HG03575 (cell line): ENCODE results near the gene AKAP9.
"Not testable (repeated sequence)": the region's sequence is repeated elsewhere in the genome, so short reads cannot be mapped to it uniquely, and the experiment has no call there.

Source experiments
- ATAC-seq: cut with Tn5 transposase; IDR thresholded peaks from one replicate; pipeline ENCODE4 v1.9.1; 2021; ENCODE audit not compliant: unreplicated experiment, insufficient number of reproducible peaks, low FRiP score; ENCODE audit errors: extremely low read depth

The AKAP9 gene

GRCh38 chr7:92108821-92109220, 168.2 kb downstream of the AKAP9 start:
- no peak for ATAC-seq

GRCh38 chr7:92110857-92111256, 170.2 kb downstream of the AKAP9 start:
- ATAC-seq, result no peak

DNA sequence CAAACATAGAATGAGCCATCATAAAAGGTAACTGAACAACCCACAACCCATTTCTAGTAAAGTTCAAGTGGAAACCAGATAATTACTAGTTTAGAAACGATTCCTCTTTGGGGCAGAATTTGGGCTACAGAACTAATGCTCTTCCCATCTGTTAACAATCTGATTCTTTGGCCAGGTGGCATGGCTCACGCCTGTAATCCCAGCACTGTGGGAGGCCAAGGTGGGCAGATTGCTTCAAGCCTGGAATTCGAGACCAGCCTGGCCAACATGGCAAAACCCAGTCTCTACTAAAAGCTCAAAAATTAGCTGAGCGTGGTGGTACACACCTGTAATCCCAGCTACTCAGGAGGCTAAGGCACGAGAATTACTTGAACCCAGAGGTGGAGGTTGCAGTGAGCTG, 175.2 kb downstream of the AKAP9 start:
- ATAC-seq, result no peak

DNA sequence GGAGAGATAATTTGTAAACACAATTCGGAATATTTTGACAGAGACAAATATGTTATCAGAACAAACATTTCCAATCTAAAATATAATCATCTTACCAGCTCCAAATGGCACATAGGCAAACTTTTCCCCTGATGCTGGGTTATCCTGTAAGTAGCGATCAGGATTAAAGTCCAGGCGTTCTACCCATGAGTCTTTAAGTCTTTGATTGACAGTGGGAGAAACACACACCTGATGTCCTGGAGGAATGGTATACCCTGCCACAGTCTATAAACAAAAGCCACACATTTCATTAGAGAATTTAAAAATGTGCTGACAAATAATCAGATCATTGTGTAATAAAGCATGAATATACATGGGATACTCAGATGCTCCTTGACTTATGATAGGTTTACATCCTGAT, 176.3 kb downstream of the AKAP9 start:
- no peak for ATAC-seq

DNA sequence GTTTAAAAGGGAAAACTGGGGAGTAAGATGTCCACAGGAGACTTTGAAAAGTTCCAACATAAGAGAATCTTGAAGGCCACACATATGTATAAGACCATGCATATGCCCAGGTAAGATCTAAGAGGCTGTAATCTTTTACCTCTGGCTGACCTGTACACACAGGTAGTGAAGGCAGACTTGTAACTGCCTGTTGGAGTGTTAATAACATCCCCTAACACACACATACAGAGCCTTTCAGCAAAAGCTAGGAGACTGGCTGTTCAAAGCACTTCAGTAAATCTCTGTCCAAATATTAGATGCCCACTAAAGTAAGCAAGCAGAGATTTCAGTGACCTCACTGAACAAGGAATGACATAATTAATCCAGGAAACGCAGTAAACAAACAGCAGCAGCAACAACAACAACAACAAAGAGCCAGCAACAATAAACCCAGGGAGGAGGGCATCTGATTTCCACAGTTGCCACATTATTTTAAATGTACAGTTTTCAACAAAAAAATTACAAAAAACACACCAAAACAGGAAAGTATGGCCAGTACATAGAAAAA, 178.6 kb downstream of the AKAP9 start:
- no peak for ATAC-seq

- ATAC-seq, result no peak
Observed at GRCh38 chr7:92121681-92122080, 181.0 kb downstream of the AKAP9 start.

GRCh38 chr7:92131093-92131492, 190.4 kb downstream of the AKAP9 start:
- no peak for ATAC-seq

DNA sequence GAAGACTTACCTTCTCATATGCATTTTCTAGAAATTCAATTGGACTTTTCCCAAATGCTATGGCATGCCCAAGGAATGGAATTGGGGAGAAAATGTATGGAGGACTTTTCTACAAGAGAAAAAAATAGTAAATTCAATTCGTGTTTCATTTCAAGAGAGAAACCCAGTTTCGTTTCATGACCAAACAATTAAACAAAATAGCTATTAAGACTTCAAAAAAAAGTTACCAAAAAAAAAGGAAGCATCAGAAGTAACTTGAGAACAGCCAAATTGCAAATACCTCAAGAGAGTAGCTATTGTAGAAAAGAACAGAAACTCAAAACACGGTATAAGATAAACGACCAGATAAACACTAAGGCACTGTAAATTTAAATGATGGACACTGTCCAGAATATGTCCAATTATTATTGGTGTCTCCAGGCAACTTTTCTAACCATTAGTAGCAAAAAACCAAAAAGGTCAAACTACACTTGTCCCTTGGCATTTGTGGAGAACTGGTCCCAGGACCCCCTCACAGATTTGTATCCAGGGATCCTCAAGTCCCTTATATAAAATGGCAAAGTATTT, 191.2 kb downstream of the AKAP9 start:
- no peak for ATAC-seq

DNA sequence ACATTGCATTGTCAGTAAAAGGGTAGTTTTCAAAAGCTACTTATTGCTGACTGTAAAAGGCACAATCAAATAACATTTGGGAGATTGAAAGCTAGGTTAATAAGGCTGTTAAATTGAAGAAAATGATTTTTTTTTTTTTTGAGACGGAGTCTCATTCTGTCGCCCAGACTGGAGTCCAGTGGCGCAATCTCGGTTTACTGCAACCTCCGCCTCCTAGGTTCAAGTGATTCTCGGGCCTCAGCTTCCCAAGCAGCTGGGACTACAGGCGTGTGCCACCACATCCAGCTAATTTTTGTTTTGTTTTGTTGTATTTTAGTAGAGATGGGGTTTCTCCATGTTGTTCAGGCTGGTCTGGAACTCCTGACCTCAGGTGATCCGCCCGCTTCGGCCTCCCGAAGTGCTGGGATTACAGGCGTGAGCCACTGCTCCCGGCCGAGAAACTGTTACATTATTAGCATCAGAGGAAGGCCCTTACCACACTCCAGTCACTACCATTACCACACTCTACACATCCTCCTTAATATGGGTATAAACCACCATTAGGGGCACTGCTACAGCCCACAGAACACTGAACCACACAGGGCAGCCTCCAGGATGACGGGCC, 192.6 kb downstream of the AKAP9 start:
- peak; percentile 14 for ATAC-seq

GRCh38 chr7:92133737-92134270, 193.1 kb downstream of the AKAP9 start:
- peak; percentile 3 for ATAC-seq

DNA sequence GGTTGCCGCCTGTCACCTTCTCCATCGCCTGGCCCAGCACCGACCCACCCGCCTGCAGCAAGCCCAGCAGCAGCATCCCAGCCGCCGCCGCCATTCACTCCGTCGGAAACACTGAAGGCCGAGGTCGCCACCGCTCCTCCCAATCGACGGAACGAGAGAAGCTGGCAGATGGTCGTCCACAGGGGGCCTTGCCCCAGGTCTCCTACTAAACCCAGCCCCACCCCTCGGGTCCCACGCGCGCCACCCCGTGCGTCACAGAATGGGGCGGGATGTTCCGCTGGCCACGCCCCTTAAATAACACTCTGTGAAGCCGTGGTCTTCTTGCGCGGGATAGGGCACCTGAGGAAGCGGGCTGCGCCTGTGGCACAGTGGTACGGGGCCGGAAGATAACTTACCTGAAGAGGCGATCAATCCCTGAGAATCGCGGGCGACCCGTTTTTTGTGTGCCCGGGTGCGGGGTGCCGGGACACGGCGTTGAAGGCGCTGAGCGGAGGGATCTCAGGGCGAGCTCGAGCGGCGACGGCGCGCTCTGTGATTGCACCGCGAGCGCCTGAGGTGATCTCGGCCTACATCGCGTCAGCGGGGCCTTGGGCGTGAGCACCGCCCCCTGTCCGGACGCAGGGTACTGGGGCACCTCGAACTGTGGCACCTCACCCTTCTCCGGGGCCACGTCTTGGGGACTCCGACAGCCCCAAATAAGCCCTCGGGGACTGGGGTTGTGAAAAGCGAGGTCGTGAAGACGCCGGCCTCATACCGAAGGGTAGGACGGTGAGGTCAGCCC, 193.8 kb downstream of the AKAP9 start, which contains the start of gene CYP51A1:
Gene CYP51A1 (minus strand): TSS at position 207 of the 781 bp plus-strand sequence. CDS start 113 bp downstream, at position 94.
- peak; percentile 61 for ATAC-seq

DNA sequence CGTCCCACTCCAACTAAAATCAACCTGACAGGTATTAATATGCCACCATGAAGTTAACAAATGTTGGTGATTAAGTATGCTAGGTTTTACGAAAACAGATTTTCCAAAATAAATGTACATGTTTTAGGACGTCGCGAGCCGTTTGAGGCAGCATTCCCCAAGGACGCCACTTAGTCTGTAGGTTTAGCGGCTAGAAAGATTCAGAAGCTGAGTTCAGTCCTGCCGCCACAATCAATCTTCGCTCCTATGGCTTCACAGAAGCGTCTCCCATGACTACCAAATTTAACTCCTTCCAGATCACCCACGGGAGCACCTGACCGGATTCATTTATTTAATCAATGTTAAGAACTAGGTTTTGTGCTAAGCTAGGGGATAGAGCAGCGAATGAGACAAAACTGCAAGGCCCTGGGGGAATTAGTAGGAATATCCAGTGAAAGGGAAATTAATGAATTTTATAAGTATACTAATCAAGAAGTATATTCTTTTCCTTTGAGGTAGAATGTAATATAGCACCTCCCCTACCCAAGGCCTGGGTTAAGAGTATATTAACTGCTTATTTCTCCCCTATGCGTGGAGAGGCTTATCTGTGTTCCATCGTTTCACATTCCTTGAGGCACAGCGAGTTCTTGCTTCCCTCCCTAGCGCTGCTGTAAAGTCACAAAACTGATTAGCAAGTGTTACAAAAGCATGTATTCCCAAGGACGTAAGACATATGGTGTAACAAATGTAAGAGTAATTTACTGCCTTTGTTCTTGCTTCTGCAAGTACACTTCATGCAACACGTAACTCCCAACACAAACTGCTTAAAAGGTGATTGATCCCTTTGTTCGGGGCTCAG, 194.6 kb downstream of the AKAP9 start:
- ATAC-seq, result no peak

- no peak for ATAC-seq
Observed at GRCh38 chr7:92137557-92137956, 196.9 kb downstream of the AKAP9 start.

DNA sequence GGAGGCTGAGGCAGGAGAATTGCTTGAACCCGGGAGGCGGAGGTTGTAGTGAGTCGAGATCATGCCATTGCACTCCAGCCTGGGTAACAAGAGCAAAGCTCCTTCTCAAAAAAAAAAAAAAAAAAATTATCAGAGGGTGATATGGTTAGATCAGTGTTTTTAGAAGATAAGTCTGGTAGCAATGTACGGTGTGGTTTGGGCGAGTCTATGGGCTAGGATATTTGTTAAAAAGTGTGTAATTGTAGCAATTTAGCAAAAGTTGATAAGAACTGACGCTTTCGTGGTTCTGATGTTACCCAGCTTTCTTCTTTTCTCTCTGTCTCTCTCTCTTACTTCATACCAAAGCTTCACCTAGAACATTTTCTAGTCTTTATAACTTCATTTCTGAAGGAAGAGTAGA, 200.5 kb downstream of the AKAP9 start:
- ATAC-seq, result no peak

- not testable (repeated sequence) for ATAC-seq
Observed at GRCh38 chr7:92142791-92143190, 202.1 kb downstream of the AKAP9 start.

DNA sequence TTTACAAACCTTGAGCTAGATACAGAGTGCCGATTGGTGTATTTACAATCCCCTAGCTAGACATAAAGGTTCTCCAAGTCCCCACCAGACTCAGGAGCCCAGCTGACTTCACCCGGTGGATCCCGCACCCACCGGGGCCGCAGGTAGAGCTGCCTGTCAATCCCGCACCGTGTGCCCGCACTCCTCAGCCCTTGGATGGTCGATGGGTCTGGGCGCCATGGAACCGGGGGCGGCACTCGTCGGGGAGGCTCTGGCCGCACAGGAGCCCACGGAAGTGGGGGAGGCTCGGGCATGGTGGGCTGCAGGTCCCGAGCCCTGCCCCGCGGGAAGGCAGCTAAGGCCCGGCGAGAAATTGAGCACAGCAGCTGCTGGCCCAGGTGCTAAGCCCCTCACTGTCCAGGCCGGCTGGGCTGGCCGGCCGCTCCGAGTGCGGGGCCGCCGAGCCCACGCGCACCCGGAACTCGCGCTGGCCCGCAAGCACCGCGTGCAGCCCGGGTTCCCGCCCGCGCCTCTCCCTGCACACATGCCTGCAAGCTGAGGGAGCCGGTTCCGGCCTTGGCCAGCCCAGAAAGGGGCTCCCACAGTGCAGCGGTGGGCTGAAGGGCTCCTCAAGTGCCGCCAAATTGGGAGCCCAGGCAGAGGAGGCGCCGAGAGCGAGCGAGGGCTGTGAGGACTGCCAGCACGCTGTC, 202.7 kb downstream of the AKAP9 start:
- not testable (repeated sequence) for ATAC-seq

DNA sequence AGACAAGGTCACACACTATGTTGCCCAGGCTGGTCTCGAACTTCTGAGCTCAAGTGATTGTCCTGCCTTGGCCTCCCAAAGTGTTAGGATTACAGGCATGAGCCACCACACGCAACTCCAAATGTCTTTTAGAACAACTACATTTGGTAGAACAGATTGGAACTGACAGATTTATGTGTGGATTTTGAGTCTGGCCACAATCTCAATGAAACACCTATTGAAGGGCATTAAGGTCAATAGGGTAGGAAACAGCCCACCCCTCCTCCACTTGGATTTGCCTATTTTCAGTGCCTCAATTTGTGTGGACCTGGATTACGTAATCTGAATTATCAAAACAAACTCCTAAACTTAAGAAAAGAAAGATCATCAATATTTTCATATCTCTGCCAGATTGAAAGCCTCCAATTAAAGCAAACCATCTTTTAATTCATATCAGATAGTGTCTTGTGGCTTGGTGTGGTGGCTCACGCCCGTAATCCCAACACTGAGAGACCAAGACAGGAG, 209.1 kb downstream of the AKAP9 start:
- ATAC-seq, result no peak

DNA sequence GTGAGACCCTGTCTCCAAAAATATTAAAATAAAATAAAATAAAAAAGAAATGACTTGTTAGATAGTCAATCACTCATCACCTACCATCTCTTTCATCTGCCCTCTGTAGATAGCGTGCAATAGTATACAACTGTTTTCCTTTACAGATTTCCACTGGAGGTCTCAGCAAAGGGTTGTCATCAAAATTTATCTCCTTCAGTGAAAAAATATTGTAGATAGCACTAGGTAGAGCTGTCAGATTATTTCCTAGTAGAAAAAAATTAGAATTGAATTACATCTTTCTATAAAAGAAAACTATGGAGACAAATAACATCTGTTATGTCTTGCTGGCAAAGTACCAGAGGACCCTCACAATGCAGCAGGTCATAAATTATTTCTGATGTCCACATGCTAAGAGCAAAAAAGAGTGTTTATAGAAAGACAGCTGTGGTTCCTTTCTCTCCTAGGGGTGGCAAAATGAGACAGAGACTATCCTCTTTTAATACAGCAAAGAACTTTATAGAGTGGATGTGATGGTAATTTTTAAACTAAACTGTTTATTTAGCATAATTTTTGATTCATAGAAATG, 209.9 kb downstream of the AKAP9 start:
- ATAC-seq, result no peak
